ENCODE results near the gene ZNF133.

DNA sequence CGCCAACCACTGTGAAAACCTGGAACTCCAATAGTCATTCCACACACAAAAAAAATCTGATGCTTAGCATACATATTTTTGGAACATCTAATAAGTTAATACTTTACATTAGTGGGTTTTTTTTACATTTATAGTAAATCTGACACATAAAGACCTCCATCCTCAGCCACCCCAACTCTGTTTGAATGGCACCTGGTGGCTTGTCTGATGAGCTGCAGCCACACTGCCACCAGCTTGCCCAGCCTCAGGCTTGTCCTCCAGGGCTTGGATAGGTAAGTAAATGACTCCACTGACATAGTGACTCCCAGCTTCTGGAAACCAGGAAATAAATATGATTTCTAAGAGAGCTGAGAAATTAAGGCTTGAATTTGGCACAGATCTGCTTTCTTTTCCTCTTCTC lies 71.5 kb downstream of the ZNF133 start:
- TF ChIP-seq, protein P1, sequence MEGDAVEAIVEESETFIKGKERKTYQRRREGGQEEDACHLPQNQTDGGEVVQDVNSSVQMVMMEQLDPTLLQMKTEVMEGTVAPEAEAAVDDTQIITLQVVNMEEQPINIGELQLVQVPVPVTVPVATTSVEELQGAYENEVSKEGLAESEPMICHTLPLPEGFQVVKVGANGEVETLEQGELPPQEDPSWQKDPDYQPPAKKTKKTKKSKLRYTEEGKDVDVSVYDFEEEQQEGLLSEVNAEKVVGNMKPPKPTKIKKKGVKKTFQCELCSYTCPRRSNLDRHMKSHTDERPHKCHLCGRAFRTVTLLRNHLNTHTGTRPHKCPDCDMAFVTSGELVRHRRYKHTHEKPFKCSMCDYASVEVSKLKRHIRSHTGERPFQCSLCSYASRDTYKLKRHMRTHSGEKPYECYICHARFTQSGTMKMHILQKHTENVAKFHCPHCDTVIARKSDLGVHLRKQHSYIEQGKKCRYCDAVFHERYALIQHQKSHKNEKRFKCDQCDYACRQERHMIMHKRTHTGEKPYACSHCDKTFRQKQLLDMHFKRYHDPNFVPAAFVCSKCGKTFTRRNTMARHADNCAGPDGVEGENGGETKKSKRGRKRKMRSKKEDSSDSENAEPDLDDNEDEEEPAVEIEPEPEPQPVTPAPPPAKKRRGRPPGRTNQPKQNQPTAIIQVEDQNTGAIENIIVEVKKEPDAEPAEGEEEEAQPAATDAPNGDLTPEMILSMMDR (conservative IDR thresholded peaks at IDR 0.05; ENCODE audit: low read depth in 2 of 2) = no peak
- TF ChIP-seq POLR2AphosphoS5 (IDR thresholded peaks at IDR 0.05; ENCODE audit: low read depth) (no peak), ZNF331 (CRISPR knock-in tag; IDR thresholded peaks at IDR 0.05; ENCODE audit: low read depth) (no peak), EZH2 (IDR thresholded peaks at IDR 0.05; ENCODE audit: low read depth, unreplicated experiment) (no peak), EZH2phosphoT487 (IDR thresholded peaks at IDR 0.05; ENCODE audit: unreplicated experiment) (no peak)
- TF ChIP-seq, protein P2, sequence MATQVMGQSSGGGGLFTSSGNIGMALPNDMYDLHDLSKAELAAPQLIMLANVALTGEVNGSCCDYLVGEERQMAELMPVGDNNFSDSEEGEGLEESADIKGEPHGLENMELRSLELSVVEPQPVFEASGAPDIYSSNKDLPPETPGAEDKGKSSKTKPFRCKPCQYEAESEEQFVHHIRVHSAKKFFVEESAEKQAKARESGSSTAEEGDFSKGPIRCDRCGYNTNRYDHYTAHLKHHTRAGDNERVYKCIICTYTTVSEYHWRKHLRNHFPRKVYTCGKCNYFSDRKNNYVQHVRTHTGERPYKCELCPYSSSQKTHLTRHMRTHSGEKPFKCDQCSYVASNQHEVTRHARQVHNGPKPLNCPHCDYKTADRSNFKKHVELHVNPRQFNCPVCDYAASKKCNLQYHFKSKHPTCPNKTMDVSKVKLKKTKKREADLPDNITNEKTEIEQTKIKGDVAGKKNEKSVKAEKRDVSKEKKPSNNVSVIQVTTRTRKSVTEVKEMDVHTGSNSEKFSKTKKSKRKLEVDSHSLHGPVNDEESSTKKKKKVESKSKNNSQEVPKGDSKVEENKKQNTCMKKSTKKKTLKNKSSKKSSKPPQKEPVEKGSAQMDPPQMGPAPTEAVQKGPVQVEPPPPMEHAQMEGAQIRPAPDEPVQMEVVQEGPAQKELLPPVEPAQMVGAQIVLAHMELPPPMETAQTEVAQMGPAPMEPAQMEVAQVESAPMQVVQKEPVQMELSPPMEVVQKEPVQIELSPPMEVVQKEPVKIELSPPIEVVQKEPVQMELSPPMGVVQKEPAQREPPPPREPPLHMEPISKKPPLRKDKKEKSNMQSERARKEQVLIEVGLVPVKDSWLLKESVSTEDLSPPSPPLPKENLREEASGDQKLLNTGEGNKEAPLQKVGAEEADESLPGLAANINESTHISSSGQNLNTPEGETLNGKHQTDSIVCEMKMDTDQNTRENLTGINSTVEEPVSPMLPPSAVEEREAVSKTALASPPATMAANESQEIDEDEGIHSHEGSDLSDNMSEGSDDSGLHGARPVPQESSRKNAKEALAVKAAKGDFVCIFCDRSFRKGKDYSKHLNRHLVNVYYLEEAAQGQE (IDR thresholded peaks at IDR 0.05; ENCODE audit: unreplicated experiment) = no peak
- TF ChIP-seq, protein P3, sequence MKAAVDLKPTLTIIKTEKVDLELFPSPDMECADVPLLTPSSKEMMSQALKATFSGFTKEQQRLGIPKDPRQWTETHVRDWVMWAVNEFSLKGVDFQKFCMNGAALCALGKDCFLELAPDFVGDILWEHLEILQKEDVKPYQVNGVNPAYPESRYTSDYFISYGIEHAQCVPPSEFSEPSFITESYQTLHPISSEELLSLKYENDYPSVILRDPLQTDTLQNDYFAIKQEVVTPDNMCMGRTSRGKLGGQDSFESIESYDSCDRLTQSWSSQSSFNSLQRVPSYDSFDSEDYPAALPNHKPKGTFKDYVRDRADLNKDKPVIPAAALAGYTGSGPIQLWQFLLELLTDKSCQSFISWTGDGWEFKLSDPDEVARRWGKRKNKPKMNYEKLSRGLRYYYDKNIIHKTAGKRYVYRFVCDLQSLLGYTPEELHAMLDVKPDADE (IDR thresholded peaks at IDR 0.05) = no peak

All from GM23338 (cell line).